ENCODE results near the gene ABR. TPM values are rescaled to one million over a fixed set of nuclear protein-coding genes. Genes with fewer than 3 reads are reported as not detected.

The ABR gene
- total RNA-seq, 1 donor from 2014 or later: 92.7 TPM

- DNase-seq (ENCODE audit: low spot score): no peak
- Histone ChIP-seq H4K20me1 (ENCODE audit: low read depth) (peaks cover 55% of the 10 kb centered on the region), H3K27me3 (no peaks in the 10 kb centered on the region), H3K9me3 (ENCODE audit: low read depth) (no peaks in the 10 kb centered on the region), H3K79me2 (ENCODE audit: low read depth) (peaks cover 78% of the 10 kb centered on the region), H3K4me2 (no peak overlapping the region), H3K27ac (no peak overlapping the region), H3F3A (ENCODE audit: low read depth) (peaks cover 18% of the 10 kb centered on the region), H2AFZ (replicated peaks) (no peak overlapping the region), H3K4me3 (no peak overlapping the region), H3K9ac (no peak overlapping the region), H3K4me1 (peaks cover 9% of the 10 kb centered on the region), H3K36me3 (no peaks in the 10 kb centered on the region)
- Mint-ChIP-seq H3K36me3 (peaks cover 34% of the 10 kb centered on the region), H3K9me3 (peaks cover 3% of the 10 kb centered on the region), H3K4me1 (peaks cover 46% of the 10 kb centered on the region), H3K4me3 (peak overlapping the region; percentile 19), H3K27me3 (ENCODE audit: insufficient read depth, low read depth) (peaks cover 9% of the 10 kb centered on the region), H3K27ac (peak overlapping the region; percentile 50)
- TF ChIP-seq CTCF (IDR thresholded peaks at IDR 0.05) (no peak), EZH2 (IDR thresholded peaks at IDR 0.05) (no peak), EZH2phosphoT487 (IDR thresholded peaks at IDR 0.05) (no peak)
These were observed 221.8 kb downstream of the ABR start for GRCh38 chr17:957856-958421.

DNA sequence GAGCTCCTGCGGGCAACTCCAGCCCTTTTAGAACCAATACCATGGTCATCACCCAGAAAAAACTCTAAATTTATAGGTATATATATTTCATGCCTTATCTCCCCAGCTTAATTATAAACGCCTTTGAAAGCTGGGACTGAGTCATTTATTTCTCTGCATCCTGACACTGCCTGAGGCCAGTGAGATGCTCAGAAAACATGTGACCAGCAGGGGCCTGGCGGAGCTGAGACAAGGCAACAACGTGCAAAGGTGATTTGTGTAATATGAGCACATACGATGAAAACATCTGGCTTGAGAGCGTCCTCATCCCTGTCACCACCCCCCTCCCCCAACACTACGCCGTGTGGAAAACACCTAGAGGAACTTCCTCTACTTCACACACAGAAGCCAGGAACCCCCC, 222.9 kb downstream of the ABR start:
- Mint-ChIP-seq H3K36me3 (peaks cover 36% of the 10 kb centered on the region), H3K27ac (no peak overlapping the region), H3K9me3 (peaks cover 5% of the 10 kb centered on the region), H3K27me3 (ENCODE audit: insufficient read depth, low read depth) (peaks cover 7% of the 10 kb centered on the region), H3K4me3 (no peak overlapping the region), H3K4me1 (peaks cover 39% of the 10 kb centered on the region)
- no peak for DNase-seq (ENCODE audit: low spot score)
- Histone ChIP-seq H3K27ac (no peak overlapping the region), H2AFZ (replicated peaks) (no peak overlapping the region), H3K9me3 (ENCODE audit: low read depth) (no peaks in the 10 kb centered on the region), H3K36me3 (no peaks in the 10 kb centered on the region), H3K4me1 (peaks cover under 1% of the 10 kb centered on the region), H3K9ac (no peak overlapping the region), H3K4me2 (no peak overlapping the region), H3K27me3 (no peaks in the 10 kb centered on the region), H3K79me2 (ENCODE audit: low read depth) (peaks cover 74% of the 10 kb centered on the region), H3K4me3 (no peak overlapping the region), H3F3A (ENCODE audit: low read depth) (peaks cover 17% of the 10 kb centered on the region), H4K20me1 (ENCODE audit: low read depth) (peaks cover 57% of the 10 kb centered on the region)
- TF ChIP-seq CTCF (IDR thresholded peaks at IDR 0.05): no peak
- no peak for TF ChIP-seq EZH2phosphoT487 (IDR thresholded peaks at IDR 0.05)
- TF ChIP-seq EZH2 (IDR thresholded peaks at IDR 0.05): no peak

GRCh38 chr17:954431-955164, 225.2 kb downstream of the ABR start:
- no peak overlapping the region for H2AFZ ChIP-seq (replicated peaks)
- no peak for DNase-seq (ENCODE audit: low spot score)
- H3K9ac ChIP-seq: no peak overlapping the region
- H3K27me3 Mint-ChIP-seq (ENCODE audit: insufficient read depth, low read depth): peaks cover 13% of the 10 kb centered on the region
- no peak overlapping the region for H3K4me3 ChIP-seq
- H3K9me3 ChIP-seq (ENCODE audit: low read depth): no peaks in the 10 kb centered on the region
- peaks cover 5% of the 10 kb centered on the region for H3K9me3 Mint-ChIP-seq
- H3K79me2 ChIP-seq (ENCODE audit: low read depth): peaks cover 59% of the 10 kb centered on the region
- peaks cover 35% of the 10 kb centered on the region for H3F3A ChIP-seq (ENCODE audit: low read depth)
- peak overlapping the region; percentile 13 for H3K4me3 Mint-ChIP-seq
- H4K20me1 ChIP-seq (ENCODE audit: low read depth): peaks cover 60% of the 10 kb centered on the region
- peak overlapping the region; percentile 80 for H3K27ac Mint-ChIP-seq
- peaks cover 32% of the 10 kb centered on the region for H3K36me3 Mint-ChIP-seq
- H3K27me3 ChIP-seq: no peaks in the 10 kb centered on the region
- peaks cover 50% of the 10 kb centered on the region for H3K4me1 Mint-ChIP-seq
- peaks cover 16% of the 10 kb centered on the region for H3K4me1 ChIP-seq
- no peak overlapping the region for H3K4me2 ChIP-seq
- H3K36me3 ChIP-seq: no peaks in the 10 kb centered on the region
- TF ChIP-seq EZH2phosphoT487 (IDR thresholded peaks at IDR 0.05) (no peak), EZH2 (IDR thresholded peaks at IDR 0.05) (no peak), CTCF (IDR thresholded peaks at IDR 0.05) (no peak)
- H3K27ac ChIP-seq: no peak overlapping the region
